GDM1 (cell line): ENCODE measurements around the gene GCKR.
"Not testable (repeated sequence)": the region's sequence is repeated elsewhere in the genome, so short reads cannot be mapped to it uniquely, and the experiment has no call there.

ENCODE experiments used
- DNase-seq: peaks from one replicate; lab custom pipeline; 2025; lab: John Stamatoyannopoulos, UW

GCKR gene

DNA sequence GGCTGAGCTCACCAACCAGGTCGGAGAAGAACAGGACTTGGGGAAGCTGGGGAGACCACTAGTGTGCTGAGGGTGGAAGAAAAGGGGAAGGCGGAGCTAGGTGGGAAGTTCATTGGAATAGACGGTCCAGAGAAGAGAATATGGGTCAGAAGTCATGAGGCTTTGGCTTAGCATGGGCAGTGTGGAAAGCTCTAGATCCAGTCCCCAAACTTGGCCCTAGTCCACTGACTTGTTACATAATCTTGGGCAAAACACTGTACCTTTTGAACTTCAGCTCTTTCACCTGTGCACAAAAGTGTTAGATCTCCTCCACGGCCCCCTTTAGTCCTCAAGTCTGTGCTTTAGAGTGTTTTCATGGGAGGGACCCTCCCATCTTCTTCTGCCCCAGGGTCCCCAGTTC is 10.7 kb downstream of the GCKR start:
- DNase-seq: no peak

DNA sequence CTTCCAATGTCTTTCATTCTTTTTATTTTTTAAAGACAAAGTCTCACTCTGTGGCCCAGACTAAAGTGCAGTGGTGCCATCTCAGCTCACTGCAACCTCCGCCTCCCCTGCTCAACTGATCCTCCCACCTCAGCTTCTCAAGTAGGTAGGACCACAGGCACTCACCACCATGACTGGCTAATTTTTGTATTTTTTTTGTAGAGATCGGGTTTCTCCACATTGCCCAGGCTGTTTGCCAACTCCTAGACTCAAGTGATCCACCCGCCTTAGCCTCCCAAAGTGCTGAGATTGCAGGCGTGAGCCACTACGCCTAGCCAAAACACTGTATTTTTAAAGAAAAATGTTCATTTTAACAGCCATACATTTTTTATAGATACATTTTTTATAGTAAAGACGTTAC is 12.7 kb downstream of the GCKR start:
- no peak for DNase-seq

DNA sequence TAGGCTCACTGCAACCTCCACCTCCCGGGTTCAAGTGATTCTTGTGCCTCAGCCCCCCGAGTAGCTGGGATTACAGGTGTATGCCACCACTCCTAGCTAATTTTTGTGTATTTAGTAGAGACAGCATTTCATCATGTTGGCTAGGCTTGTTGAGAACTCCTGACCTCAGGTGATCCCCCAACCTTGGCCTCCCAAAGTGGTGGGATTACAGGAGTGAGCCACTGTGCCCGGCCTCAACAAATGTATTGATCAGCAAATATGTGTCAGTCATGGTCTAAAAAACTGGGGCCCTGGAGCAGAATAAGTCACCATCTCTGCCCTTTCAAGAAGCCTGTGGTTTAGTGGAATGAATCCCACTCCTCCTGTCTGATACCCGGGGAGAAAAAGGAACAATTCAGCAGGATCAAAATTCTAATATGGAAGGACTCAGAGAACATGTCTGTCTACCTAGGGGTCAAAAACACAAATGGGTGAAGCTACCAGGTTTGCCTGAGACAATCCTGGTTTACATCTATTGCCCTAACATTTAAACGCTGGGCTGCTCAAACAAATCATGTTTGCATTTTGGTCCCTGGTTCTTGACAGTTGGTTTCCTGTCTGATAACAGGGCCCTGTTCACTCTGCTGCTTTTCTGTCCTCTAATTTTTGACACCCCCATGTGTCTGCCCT is 21.6 kb downstream of the GCKR start:
- no peak for DNase-seq

DNA sequence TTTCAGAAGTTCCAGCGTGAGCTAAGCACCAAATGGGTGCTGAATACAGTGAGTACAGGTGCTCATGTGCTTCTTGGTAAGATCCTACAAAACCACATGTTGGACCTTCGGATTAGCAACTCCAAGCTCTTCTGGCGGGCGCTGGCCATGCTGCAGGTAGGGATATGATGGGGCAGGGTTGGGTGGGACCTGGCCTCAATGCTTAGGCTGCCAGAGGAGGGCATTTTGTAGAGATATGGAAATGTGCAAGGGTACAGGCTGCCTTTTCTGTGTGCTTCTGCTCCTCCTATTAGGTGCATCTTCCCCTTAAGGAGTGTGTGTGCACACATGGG is 22.1 kb downstream of the GCKR start:
- DNase-seq: no peak

DNA sequence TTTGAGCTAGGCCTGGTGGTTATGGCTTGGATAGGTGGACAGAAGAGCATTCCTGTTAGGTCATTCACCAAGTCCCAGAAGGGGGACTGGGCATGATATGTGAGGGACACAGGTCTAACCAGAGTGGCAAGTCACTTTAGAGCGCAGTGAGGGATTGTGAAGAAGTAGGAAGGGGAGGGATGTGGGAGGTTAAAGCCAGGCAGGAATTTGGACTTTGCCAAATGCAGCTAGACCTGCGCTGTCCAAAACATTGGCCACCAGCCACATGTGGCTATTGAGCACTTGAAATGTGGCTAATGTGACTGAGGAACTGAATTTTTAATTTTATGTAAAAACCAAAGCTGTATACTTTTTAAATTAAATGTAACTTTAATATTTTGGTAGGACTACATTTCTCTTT is 23.7 kb downstream of the GCKR start:
- no peak for DNase-seq

DNA sequence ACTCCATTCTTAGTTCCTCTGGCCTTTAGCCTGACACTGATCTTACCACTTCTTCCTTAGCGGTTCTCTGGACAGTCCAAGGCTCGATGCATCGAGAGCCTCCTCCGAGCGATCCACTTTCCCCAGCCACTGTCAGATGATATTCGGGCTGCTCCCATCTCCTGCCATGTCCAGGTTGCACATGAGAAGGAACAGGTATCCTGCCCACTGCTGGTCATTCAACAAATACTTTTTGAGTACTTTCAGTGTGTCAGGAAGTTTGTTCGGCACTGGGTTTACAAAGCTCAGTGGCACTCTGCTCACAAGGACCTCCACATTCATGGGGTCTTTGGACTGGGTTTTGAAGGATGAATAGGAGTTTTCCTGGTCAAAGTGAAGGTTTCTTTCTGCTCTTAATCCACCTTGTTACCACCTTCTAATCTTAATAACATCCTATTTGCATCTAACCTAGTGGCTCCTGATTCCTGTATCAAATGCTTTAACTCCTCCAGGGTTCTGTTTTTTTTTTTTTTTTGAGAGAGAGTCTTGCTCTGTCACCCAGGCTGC is 25.8 kb downstream of the GCKR start:
- no peak for DNase-seq

DNA sequence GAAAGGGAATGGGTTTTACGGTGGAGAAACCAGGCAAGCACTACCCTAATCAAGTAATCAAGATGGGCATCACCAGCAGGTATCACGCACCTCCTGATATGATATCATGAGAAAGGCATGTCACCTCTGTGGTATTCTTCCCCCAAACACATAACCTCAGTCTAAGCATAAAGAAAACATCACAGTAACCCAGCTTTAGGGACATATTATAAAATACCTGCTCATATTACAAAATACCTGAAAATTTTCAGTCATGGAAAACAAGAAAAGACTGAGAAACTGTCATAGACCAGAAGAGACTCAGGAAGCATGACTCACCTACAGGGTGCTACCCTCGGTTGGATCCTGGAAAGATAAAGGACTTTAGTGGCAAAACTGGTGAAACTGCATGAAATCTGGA is 30.5 kb downstream of the GCKR start:
- no peak for DNase-seq

DNA sequence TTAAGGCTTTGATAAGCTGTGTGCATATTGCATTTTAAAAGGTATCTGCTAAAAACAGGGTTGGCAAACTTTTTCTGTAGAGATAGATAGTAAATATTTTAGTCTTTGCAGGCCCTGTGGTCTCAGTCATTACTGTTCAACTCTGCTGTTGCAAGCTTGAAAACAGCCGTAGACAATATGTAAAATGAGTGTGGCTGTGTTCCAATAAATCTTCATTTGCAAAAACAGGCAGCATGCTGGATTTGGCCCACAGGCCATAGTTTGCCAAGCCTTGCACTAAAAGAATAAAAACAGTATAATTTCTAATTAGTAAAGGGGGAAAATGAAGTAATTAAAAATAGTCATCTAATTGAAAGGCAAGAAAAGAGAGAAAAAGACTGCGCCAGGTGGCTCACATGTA is 35.3 kb downstream of the GCKR start:
- DNase-seq: no peak

DNA sequence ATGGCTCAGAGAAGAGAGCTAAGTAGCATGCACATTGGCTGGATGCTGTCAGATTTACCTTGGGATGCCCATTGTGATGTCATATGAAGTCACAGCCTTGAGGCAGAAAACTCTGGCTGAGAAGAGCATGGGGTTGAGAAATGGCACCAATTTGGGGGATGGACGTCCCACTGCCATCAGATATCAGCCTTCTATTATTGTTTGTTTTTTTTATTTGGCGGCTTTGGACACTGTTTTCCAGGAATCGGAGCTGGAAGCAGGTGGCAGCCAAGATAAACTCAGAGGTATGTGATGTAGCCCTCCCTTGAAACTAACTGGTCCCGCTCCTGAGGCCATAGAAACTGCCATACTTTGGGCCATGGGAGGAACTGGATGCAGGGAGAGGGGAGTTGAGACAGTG is 40.6 kb downstream of the GCKR start:
- DNase-seq: no peak

DNA sequence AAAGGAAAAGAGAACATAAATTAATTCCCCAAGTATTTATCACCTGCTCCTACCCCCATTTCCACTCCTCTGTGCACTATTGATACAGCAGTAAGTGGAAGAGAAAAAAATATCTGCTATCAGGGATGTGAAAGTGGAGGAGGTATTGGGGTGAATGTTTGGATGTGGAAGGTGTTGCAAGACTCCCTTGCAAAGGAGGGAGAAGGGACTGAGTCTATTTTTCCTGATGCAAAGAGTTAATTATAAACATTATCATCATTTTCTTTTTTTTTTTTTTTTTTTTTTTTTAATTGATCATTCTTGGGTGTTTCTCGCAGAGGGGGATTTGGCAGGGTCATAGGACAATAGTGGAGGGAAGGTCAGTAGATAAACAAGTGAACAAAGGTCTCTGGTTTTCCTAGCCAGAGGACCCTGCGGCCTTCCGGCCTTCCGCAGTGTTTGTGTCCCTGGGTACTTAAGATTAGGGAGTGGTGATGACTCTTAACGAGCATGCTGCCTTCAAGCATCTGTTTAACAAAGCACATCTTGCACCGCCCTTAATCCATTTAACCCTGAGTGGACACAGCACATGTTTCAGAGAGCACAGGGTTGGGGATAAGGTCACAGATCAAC is 42.3 kb downstream of the GCKR start:
- DNase-seq: not testable (repeated sequence)

DNA sequence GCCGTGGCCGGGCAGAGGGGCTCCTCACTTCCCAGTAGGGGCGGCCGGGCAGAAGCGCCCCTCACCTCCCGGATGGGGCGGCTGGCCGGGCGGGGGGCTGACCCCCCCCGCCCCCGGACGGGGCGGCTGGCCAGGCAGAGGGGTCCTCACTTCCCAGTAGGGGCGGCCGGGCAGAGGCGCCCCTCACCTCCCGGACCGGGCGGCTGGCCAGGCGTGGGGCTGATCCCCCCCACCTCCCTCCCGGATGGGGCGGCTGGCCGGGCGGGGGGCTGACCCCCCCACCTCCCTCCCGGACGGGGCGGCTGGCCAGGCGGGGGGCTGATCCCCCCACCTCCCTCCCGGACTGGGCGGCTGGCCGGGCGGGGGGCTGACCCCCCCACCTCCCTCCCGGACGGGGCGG is 43.0 kb downstream of the GCKR start:
- not testable (repeated sequence) for DNase-seq

DNA sequence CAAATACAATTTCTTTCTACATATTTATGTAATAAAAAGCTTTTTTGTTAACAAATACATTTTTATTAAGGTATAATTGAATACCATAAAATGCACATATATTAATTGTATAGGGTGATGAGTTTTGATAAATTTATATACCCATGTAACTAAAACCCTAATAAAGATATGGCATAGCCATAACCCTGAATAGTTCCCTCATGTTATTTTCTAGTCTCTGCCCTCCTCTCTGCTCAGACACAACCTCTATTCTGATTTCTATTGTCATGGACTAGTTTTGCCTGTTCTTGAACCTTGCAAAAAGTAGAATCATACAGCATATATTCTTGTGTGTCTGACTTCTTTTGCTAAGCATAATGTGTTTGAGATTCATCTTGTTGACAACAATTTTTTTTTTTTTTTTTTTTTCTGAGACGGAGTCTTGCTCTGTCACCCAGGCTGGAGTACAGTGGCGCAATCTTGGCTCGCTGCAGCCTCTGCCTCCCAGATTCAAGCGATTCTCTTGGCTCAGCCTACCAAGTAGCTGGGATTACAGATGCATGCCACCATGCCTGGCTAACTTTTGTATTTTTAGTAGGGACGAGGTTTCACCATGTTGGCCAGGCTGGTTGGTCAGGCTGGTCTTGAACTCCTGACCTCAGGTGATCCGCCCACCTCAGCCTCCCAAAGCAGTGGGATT is 47.6 kb downstream of the GCKR start:
- no peak for DNase-seq

DNA sequence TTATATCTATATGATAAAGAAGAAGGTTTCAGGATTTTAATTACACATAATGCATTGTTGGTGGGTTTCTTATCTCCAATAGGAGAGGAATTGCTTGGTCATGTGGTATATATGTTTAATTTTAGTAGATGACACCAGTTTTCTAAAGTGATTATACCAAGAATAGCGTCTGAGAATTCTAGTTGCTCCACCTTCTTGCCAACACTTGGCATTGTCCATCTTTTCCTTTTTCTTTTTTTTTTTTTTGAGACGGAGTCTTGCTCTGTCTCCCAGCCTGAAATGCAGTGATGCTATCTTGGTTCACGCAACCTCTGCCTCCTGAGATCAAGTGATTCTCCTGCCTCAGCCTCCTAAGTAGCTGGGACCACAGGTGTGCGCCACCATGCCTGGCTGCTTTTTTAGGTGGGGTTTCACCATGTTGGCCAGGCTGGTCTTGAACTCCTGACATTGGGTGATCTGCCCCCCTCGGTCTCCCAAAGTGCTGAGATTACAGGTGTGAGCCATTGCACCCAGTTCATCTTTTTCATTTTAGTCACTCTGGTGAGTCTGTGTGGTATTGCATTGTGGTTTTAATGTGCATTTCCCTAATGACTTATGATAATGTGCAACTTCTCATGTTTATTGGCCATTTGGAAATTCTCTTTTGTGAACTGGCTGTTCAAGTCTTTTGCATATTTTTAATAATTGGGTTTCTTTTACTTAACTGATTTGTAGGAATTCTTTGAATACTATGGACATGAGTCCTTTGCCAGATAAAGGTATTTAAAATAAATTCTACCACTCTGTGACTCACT is 48.9 kb downstream of the GCKR start:
- DNase-seq: no peak

DNA sequence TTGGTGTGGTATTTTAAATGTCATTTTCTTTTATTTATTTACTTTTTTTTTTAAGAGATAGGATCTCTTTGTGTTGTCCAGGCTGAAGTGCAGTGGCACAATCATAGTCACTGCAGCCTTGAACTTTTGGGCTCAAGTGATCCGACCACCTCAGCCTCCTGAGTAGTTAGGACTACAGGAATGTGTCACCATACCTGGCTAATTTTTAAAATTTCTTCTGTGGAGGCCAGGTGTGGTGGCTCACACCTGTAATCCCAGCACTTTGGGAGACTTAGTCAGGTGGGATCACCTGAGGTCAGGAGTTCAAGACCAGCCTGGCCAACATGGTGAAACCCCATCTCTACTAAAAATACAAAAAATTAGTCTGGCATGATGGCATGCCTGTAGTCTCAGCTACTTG is 52.7 kb downstream of the GCKR start:
- DNase-seq: no peak

DNA sequence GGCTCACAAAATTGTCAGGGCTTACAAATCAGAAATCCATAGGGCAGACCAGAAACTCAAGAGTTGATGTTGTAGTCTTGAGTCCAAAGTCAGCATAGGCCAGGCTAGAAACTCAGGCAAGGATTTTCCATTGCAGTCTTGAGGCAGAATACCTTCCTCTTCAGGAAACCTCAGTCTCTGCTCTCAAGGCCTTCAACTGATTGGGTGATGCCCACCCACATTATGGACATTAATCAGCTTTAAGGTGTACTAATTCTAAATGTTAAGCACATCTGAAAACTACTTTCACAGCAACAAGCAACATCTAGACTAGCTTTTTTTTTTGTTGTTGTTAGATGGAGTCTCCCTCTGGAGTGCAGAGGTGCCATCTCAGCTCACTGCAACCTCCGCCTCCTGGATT is 54.9 kb downstream of the GCKR start:
- no peak for DNase-seq

DNA sequence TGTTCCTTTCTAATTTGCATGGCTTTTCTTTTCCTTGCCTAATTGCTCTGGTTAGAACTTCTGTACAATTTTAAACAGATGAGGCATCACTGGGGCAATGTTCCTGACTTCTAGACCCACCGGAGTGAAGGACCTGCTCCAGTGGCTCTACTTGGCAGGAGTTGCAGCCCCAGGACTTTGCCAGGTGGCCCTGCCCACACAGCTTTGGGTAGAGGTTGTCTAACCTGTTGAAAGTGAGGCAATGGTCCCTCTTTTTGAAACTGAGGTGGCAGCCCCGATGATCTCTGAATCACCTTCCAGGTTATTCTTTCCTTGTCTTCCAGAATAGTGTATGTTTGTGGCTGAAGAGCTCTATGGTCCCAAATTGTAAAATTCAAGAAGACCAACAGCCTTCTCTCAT is 56.3 kb downstream of the GCKR start:
- DNase-seq: no peak

DNA sequence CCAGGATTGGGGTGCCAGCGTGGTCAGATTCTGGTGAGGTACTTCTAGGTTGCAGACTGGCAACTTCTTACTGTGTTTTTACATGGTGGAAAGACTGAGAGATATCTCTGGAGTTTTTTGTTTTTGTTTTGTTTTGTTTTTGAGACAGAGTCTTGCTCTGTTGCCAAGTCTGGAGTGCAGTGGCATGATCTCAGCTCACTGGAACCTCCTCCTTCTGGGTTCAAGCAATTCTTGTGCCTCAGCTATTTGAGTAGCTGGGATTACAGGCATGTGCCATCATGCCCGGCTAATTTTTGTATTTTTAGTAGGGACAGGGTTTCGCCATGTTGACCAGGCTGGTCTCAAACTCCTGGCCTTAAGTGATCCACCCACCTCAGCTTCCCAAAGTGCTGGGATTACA is 57.8 kb downstream of the GCKR start:
- not testable (repeated sequence) for DNase-seq

DNA sequence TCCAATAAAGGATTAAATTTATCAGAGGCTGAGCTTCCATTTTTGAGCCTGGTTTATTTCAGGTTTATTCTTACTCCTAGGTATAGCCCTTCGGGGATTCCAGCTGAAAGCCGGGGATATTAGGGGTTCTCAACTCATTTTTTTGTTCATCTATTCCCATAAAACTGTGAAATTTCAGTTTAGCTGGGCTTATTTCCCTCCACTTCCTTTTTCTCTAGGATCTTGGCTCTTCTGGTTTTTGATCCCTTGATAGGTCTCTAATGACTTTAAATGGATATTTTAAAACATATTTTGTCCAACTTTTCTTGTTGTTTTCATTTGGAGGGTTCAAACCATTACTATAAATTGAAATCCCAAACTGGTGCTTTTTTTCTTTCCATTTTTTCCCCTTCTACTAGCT is 62.6 kb downstream of the GCKR start:
- no peak for DNase-seq

DNA sequence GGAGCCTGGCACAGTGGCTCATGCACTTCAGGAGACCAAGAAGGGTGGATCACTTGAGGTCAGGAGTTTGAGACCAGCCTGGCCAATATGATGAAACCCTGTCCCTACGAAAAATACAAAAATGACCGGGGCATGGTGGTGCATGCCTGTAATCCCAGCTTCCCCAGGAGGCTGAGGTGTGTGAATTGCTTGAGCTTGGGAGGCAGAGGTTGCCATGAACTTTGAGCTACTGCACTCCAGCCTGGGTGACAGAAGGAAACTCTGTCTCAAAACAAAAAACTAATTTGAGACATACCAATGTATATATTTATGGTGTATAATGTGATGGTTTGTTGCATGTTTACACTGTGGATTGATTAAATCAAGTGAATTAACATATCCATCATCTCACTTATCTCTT is 64.4 kb downstream of the GCKR start:
- DNase-seq: no peak

DNA sequence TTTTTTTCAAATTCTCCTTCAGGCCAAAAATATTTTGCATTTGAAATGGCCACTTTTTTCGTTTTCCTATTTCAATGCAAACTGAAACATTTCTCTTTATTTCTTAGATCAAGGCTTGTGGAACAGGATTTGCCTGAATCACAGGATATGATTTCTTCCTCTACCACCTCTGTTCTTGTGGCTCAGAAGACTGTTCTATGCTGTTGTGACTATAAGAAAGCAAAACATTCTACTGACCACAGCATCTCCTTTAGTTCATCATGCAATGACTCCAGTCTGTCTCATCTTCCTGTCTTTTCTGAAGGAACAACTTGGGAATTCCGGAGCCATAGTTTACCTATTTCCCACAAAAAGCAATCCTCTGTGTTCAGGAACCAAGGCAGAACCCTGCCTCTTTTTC is 70.0 kb downstream of the GCKR start:
- no peak for DNase-seq

DNA sequence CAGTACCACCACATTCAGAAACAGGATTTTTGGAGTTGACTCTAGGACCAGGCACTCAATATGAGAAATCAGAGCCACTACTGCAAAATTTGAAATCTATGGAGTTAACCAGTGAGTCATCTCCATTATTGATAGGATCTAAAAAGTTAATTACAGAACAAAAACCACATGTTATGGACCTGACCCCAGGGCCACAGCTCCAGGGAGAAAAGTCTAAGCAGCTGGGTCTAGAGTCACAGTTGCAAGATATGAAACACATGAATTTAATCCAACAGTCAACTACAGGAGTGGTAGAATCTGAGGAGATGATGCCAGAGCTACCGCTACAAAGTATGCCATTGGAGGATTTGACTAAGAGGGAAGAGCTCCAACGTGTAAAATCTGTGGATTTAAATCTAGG is 72.8 kb downstream of the GCKR start:
- no peak for DNase-seq

DNA sequence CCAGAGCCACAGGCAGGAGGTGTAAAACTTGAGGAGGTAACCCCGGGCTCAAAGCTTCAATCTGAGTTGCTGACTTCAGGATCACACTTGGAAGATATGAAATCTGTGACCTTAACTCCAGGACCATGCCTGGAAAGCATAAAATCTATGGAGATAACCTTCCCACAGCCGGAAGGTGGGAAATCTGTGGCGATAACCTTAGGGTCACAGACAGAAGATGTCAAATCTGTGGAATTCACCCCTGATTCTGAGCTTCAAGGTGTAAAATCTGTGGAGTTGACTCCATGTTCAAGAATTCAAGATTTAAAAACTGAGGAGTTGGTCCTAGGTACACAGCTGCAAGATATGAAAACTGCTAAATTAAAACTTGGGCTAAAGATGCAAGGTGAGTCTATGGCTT is 74.6 kb downstream of the GCKR start:
- no peak for DNase-seq

DNA sequence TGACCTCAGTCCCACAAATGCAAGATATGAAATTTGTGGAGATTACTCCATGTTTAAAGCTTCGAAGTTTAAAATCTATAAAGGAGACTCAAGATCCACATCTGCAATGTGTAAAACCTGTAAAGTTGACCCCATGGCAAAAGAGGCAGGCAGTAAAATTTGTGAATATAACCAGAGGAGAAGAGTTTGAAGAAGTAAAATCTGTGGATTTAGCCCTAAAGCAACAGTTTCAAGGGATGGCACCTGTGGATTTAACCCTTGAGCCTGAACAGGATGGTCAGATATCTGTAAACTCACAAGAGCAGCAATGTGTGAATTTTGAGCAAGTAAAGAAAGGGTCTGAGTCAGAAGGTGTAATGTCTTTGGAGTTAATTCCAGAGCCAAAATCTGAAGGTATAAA is 75.0 kb downstream of the GCKR start:
- DNase-seq: no peak
